ENCODE results near the gene KLK2.
"Not testable (repeated sequence)": the region's sequence is repeated elsewhere in the genome, so short reads cannot be mapped to it uniquely, and the experiment has no call there.

KLK2 gene

GRCh38 chr19:50890422-50891252 lies 17.4 kb downstream of the KLK2 start:
- Histone ChIP-seq H3K18ac (ENCODE audit: low read length) (no peak overlapping the region), H3K4ac (ENCODE audit: low read depth, low read length) (no peak overlapping the region), H3K27ac (ENCODE audit: low read depth, low read length) (no peak overlapping the region), H2AK5ac (ENCODE audit: low read length) (no peak overlapping the region), H3K9ac (ENCODE audit: low read length) (no peak overlapping the region), H3K79me1 (ENCODE audit: low read length) (no peaks in the 10 kb centered on the region), H4K8ac (ENCODE audit: low read depth, low read length) (no peak overlapping the region), H3K23ac (ENCODE audit: low read length) (no peak overlapping the region), H3K4me2 (ENCODE audit: low read length) (no peak overlapping the region), H3K27me3 (ENCODE audit: insufficient read depth, low read length, poor library complexity) (no peaks in the 10 kb centered on the region), H3K56ac (ENCODE audit: low read length) (no peak overlapping the region), H2BK15ac (replicated peaks; ENCODE audit: low read depth) (no peak overlapping the region), H3K4me3 (ENCODE audit: low read length) (no peak overlapping the region), H4K5ac (ENCODE audit: low read length) (no peak overlapping the region), H2BK120ac (ENCODE audit: low read depth, low read length) (no peak overlapping the region), H3K4me1 (ENCODE audit: control insufficient read depth, low read depth, low read length) (no peaks in the 10 kb centered on the region), H2BK5ac (ENCODE audit: low read length) (no peak overlapping the region), H3K36me3 (ENCODE audit: control insufficient read depth, insufficient read depth, low read length) (no peaks in the 10 kb centered on the region), H3K79me2 (ENCODE audit: control insufficient read depth, insufficient read depth, low read length) (no peaks in the 10 kb centered on the region)
- no CpG with 5 or more reads among the region's 5 CpGs for WGBS (ENCODE audit: extremely low coverage, insufficient coverage, low lambda C conversion rate)
- no peak for DNase-seq

- H2BK5ac ChIP-seq (ENCODE audit: low read length) = no peak overlapping the region
- H3K79me1 ChIP-seq (ENCODE audit: low read length) = no peaks in the 10 kb centered on the region
- no peak overlapping the region for H3K4me2 ChIP-seq (ENCODE audit: low read length)
- H3K9ac ChIP-seq (ENCODE audit: low read length) = no peak overlapping the region
- H3K4me3 ChIP-seq (ENCODE audit: low read length) = no peak overlapping the region
- H3K4ac ChIP-seq (ENCODE audit: low read depth, low read length) = no peak overlapping the region
- no peak overlapping the region for H3K23ac ChIP-seq (ENCODE audit: low read length)
- WGBS (ENCODE audit: extremely low coverage, insufficient coverage, low lambda C conversion rate) = no CpG with 5 or more reads among the region's 5 CpGs
- no peak overlapping the region for H2AK5ac ChIP-seq (ENCODE audit: low read length)
- H3K4me1 ChIP-seq (ENCODE audit: control insufficient read depth, low read depth, low read length) = no peaks in the 10 kb centered on the region
- H3K56ac ChIP-seq (ENCODE audit: low read length) = no peak overlapping the region
- H3K79me2 ChIP-seq (ENCODE audit: control insufficient read depth, insufficient read depth, low read length) = no peaks in the 10 kb centered on the region
- no peak overlapping the region for H4K5ac ChIP-seq (ENCODE audit: low read length)
- H3K36me3 ChIP-seq (ENCODE audit: control insufficient read depth, insufficient read depth, low read length) = no peaks in the 10 kb centered on the region
- H3K27ac ChIP-seq (ENCODE audit: low read depth, low read length) = no peak overlapping the region
- H2BK120ac ChIP-seq (ENCODE audit: low read depth, low read length) = no peak overlapping the region
- no peak for DNase-seq
- H4K8ac ChIP-seq (ENCODE audit: low read depth, low read length) = no peak overlapping the region
- H2BK15ac ChIP-seq (replicated peaks; ENCODE audit: low read depth) = no peak overlapping the region
- no peaks in the 10 kb centered on the region for H3K27me3 ChIP-seq (ENCODE audit: insufficient read depth, low read length, poor library complexity)
- H3K18ac ChIP-seq (ENCODE audit: low read length) = no peak overlapping the region
These were observed 18.0 kb downstream of the KLK2 start for GRCh38 chr19:50891253-50891625.

DNA sequence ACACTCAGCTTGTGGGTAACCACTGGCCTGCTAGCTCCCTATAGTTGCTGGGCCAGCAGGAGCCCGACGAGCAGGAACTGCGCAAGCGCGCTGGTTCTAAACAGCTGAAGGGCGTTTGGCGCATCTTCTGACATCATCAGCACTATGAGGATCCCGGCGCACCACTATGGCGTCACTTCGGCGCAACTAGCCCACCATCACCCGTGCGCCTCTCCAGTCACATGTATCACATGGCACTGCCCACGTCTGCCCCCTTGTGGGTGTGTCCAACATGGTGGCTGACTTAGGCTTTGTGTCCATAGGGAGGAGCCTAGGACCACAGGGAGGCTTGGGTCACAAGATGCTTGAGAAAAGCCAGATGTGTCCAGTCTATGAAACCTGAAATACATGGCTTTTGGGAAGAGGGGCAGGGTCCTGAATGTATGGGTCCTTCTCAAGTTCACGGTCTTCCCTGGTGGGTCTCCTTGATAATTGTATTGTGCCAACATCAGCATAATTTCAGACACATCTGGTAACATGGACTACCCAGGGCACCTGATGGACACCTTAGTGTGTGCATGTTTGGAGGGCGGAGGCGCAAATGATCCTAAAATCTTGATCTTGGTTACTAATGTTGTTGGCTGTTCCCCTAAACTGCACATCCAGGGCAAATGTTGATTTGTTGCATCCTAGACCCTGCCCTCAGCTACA lies 20.0 kb downstream of the KLK2 start:
- no peak overlapping the region for H3K27ac ChIP-seq (ENCODE audit: low read depth, low read length)
- no peak overlapping the region for H3K18ac ChIP-seq (ENCODE audit: low read length)
- H2BK15ac ChIP-seq (replicated peaks; ENCODE audit: low read depth) = no peak overlapping the region
- no peak overlapping the region for H3K4me3 ChIP-seq (ENCODE audit: low read length)
- DNase-seq = peak; percentile 38
- no peak overlapping the region for H3K4ac ChIP-seq (ENCODE audit: low read depth, low read length)
- H3K4me1 ChIP-seq (ENCODE audit: control insufficient read depth, low read depth, low read length) = no peaks in the 10 kb centered on the region
- H2AK5ac ChIP-seq (ENCODE audit: low read length) = no peak overlapping the region
- no peak overlapping the region for H4K8ac ChIP-seq (ENCODE audit: low read depth, low read length)
- H2BK120ac ChIP-seq (ENCODE audit: low read depth, low read length) = no peak overlapping the region
- H2BK5ac ChIP-seq (ENCODE audit: low read length) = no peak overlapping the region
- no peaks in the 10 kb centered on the region for H3K27me3 ChIP-seq (ENCODE audit: insufficient read depth, low read length, poor library complexity)
- H3K79me2 ChIP-seq (ENCODE audit: control insufficient read depth, insufficient read depth, low read length) = no peaks in the 10 kb centered on the region
- H3K4me2 ChIP-seq (ENCODE audit: low read length) = no peak overlapping the region
- no peaks in the 10 kb centered on the region for H3K79me1 ChIP-seq (ENCODE audit: low read length)
- no peak overlapping the region for H4K5ac ChIP-seq (ENCODE audit: low read length)
- no peak overlapping the region for H3K9ac ChIP-seq (ENCODE audit: low read length)
- no peaks in the 10 kb centered on the region for H3K36me3 ChIP-seq (ENCODE audit: control insufficient read depth, insufficient read depth, low read length)
- H3K56ac ChIP-seq (ENCODE audit: low read length) = no peak overlapping the region
- no peak overlapping the region for H3K23ac ChIP-seq (ENCODE audit: low read length)
- WGBS (ENCODE audit: extremely low coverage, insufficient coverage, low lambda C conversion rate) = no CpG with 5 or more reads among the region's 18 CpGs

- H3K36me3 ChIP-seq (ENCODE audit: control insufficient read depth, insufficient read depth, low read length) = no peaks in the 10 kb centered on the region
- no peaks in the 10 kb centered on the region for H3K4me1 ChIP-seq (ENCODE audit: control insufficient read depth, low read depth, low read length)
- H3K79me1 ChIP-seq (ENCODE audit: low read length) = no peaks in the 10 kb centered on the region
- H3K27ac ChIP-seq (ENCODE audit: low read depth, low read length) = no peak overlapping the region
- DNase-seq = no peak
- no peak overlapping the region for H2BK120ac ChIP-seq (ENCODE audit: low read depth, low read length)
- no peak overlapping the region for H3K9ac ChIP-seq (ENCODE audit: low read length)
- H2BK15ac ChIP-seq (replicated peaks; ENCODE audit: low read depth) = no peak overlapping the region
- H3K79me2 ChIP-seq (ENCODE audit: control insufficient read depth, insufficient read depth, low read length) = no peaks in the 10 kb centered on the region
- no peaks in the 10 kb centered on the region for H3K27me3 ChIP-seq (ENCODE audit: insufficient read depth, low read length, poor library complexity)
- H3K23ac ChIP-seq (ENCODE audit: low read length) = no peak overlapping the region
- H3K56ac ChIP-seq (ENCODE audit: low read length) = no peak overlapping the region
- no peak overlapping the region for H4K5ac ChIP-seq (ENCODE audit: low read length)
- no peak overlapping the region for H2AK5ac ChIP-seq (ENCODE audit: low read length)
- no CpG with 5 or more reads among the region's 10 CpGs for WGBS (ENCODE audit: extremely low coverage, insufficient coverage, low lambda C conversion rate)
- no peak overlapping the region for H2BK5ac ChIP-seq (ENCODE audit: low read length)
- H3K4ac ChIP-seq (ENCODE audit: low read depth, low read length) = no peak overlapping the region
- no peak overlapping the region for H3K18ac ChIP-seq (ENCODE audit: low read length)
- no peak overlapping the region for H4K8ac ChIP-seq (ENCODE audit: low read depth, low read length)
- H3K4me3 ChIP-seq (ENCODE audit: low read length) = no peak overlapping the region
- H3K4me2 ChIP-seq (ENCODE audit: low read length) = no peak overlapping the region
These were observed 21.5 kb downstream of the KLK2 start for GRCh38 chr19:50894478-50895356.

DNA sequence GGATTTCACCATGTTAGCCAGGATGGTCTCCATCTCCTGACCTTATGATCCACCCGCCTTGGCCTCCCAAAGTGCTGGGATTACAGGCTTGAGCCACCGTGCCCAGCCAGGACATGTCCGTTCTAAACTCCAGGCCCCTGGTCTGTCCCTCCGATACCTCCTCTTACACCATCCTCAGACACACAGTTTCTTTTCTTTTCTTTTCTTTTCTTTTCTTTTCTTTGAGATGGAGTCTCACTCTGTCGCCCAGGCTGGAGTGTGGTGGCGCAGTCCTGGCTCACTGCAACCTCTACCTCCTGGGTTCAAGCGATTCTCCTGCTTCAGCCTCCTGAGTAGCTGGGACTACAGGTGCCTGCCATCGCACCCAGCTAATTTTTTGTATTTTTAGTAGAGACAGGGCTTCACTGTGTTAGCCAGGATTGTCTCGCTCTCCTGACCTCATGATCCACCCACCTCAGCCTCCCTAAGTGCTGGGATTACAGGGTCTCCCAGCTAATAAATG lies 22.9 kb downstream of the KLK2 start:
- not testable (repeated sequence) for H3K56ac ChIP-seq (ENCODE audit: low read length); H2AK5ac ChIP-seq (ENCODE audit: low read length); H3K4me1 ChIP-seq (ENCODE audit: control insufficient read depth, low read depth, low read length); DNase-seq; H3K79me1 ChIP-seq (ENCODE audit: low read length); H4K5ac ChIP-seq (ENCODE audit: low read length); H3K23ac ChIP-seq (ENCODE audit: low read length); H2BK5ac ChIP-seq (ENCODE audit: low read length); H3K79me2 ChIP-seq (ENCODE audit: control insufficient read depth, insufficient read depth, low read length); H3K27ac ChIP-seq (ENCODE audit: low read depth, low read length); H3K18ac ChIP-seq (ENCODE audit: low read length); H3K4me2 ChIP-seq (ENCODE audit: low read length); H2BK15ac ChIP-seq (replicated peaks; ENCODE audit: low read depth); H2BK120ac ChIP-seq (ENCODE audit: low read depth, low read length); H3K36me3 ChIP-seq (ENCODE audit: control insufficient read depth, insufficient read depth, low read length); H3K4ac ChIP-seq (ENCODE audit: low read depth, low read length); H4K8ac ChIP-seq (ENCODE audit: low read depth, low read length); H3K27me3 ChIP-seq (ENCODE audit: insufficient read depth, low read length, poor library complexity); H3K9ac ChIP-seq (ENCODE audit: low read length); H3K4me3 ChIP-seq (ENCODE audit: low read length)
- no CpG with 5 or more reads among the region's 9 CpGs for WGBS (ENCODE audit: extremely low coverage, insufficient coverage, low lambda C conversion rate)

Measured in mesendoderm (in vitro differentiated cells).